GM23338 (cell line): Measurements from ENCODE around the gene MBL2.

ENCODE experiments used
- CREB1 ChIP-seq: fragments of 250-450 bp; sonication (Bioruptor Pico); IDR thresholded peaks from 2 replicates; pipeline ENCODE4 v1.5.0; 2020; ENCODE audit warnings: low read depth, mild to moderate bottlenecking, moderate library complexity
- CTCF ChIP-seq, 2 experiments: fragments of 200-600 bp in 1 of 2; sonication (generic) in 1 of 2; conservative IDR thresholded peaks; 2 replicates each; pipeline versions ENCODE4 v1.5.1 to v1.6.1; 2016 to 2017; ENCODE audit warnings: antibody characterized with exemption in 2 of 2, low read depth in 2 of 2, mild to moderate bottlenecking in 2 of 2, moderate library complexity in 1 of 2
- EZH2 ChIP-seq: fragments of 200-600 bp; sonication (generic); IDR thresholded peaks from one replicate; pipeline ENCODE4 v1.8.0; 2017; ENCODE audit warnings: antibody characterized with exemption, mild to moderate bottlenecking, low read depth; ENCODE audit not compliant: unreplicated experiment
- EZH2phosphoT487 ChIP-seq: fragments of 200-600 bp; sonication (generic); IDR thresholded peaks from one replicate; pipeline ENCODE4 v1.8.1; 2018; ENCODE audit warnings: antibody characterized with exemption; ENCODE audit not compliant: unreplicated experiment
- JUNB ChIP-seq: IDR thresholded peaks from one replicate; pipeline ENCODE4 v1.6.1; 2016; ENCODE audit warnings: antibody characterized with exemption; ENCODE audit not compliant: unreplicated experiment
- NANOG ChIP-seq: IDR thresholded peaks from 2 replicates; pipeline ENCODE4 v1.6.1; 2016; ENCODE audit warnings: antibody characterized with exemption, borderline replicate concordance
- POLR2AphosphoS5 ChIP-seq: IDR thresholded peaks from 2 replicates; pipeline ENCODE4 v1.6.1; 2016; ENCODE audit warnings: antibody characterized with exemption, low read depth
- STAT1 ChIP-seq: IDR thresholded peaks from one replicate; pipeline ENCODE4 v1.6.1; 2016; ENCODE audit warnings: antibody characterized with exemption; ENCODE audit not compliant: unreplicated experiment
- TF ChIP-seq, protein P1 (sequence below): IDR thresholded peaks from one replicate; pipeline ENCODE4 v1.6.1; 2018; ENCODE audit warnings: antibody characterized with exemption; ENCODE audit not compliant: unreplicated experiment
- TF ChIP-seq, protein P2 (sequence below): IDR thresholded peaks from 2 replicates; pipeline ENCODE4 v1.6.1; 2016; ENCODE audit warnings: antibody characterized with exemption

DNA sequence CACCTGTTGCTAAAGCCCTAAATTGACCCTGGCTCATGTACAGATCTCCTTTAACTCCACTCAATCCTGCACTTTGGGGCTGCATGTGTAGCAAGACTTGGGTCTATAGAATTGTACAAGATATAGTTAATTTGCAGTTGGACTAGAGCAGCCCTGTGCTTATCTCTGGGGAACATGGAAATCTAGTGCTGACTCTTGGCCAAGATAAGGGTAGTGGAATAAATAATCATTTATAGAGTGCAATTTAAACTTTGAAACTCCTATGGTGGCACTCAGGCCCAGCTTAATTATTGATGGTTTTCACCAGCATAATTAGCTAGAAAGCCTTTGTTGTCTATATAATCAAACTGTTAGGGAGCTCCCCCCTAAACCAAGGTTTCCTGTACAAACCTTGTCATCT lies 39.2 kb upstream of the MBL2 start:
- TF ChIP-seq CTCF (conservative IDR thresholded peaks at IDR 0.05; ENCODE audit: low read depth in 2 of 2) (no peak), EZH2 (no peak), POLR2AphosphoS5 (no peak), EZH2phosphoT487 (no peak), NANOG (no peak), CREB1 (CRISPR knock-in tag) (no peak), JUNB (no peak), STAT1 (no peak)
- TF ChIP-seq, protein P1, sequence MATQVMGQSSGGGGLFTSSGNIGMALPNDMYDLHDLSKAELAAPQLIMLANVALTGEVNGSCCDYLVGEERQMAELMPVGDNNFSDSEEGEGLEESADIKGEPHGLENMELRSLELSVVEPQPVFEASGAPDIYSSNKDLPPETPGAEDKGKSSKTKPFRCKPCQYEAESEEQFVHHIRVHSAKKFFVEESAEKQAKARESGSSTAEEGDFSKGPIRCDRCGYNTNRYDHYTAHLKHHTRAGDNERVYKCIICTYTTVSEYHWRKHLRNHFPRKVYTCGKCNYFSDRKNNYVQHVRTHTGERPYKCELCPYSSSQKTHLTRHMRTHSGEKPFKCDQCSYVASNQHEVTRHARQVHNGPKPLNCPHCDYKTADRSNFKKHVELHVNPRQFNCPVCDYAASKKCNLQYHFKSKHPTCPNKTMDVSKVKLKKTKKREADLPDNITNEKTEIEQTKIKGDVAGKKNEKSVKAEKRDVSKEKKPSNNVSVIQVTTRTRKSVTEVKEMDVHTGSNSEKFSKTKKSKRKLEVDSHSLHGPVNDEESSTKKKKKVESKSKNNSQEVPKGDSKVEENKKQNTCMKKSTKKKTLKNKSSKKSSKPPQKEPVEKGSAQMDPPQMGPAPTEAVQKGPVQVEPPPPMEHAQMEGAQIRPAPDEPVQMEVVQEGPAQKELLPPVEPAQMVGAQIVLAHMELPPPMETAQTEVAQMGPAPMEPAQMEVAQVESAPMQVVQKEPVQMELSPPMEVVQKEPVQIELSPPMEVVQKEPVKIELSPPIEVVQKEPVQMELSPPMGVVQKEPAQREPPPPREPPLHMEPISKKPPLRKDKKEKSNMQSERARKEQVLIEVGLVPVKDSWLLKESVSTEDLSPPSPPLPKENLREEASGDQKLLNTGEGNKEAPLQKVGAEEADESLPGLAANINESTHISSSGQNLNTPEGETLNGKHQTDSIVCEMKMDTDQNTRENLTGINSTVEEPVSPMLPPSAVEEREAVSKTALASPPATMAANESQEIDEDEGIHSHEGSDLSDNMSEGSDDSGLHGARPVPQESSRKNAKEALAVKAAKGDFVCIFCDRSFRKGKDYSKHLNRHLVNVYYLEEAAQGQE, result no peak
- TF ChIP-seq, protein P2, sequence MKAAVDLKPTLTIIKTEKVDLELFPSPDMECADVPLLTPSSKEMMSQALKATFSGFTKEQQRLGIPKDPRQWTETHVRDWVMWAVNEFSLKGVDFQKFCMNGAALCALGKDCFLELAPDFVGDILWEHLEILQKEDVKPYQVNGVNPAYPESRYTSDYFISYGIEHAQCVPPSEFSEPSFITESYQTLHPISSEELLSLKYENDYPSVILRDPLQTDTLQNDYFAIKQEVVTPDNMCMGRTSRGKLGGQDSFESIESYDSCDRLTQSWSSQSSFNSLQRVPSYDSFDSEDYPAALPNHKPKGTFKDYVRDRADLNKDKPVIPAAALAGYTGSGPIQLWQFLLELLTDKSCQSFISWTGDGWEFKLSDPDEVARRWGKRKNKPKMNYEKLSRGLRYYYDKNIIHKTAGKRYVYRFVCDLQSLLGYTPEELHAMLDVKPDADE, result no peak
